Thyroid gland (tissue), 4 donors: ENCODE results near the gene RNF151.

ENCODE experiments used
- POLR2A ChIP-seq, 2 donors: fragments of 450-650 bp; IDR thresholded peaks; one replicate each; pipeline ENCODE4 v1.6.1; 2017; ENCODE audit warnings: antibody characterized with exemption in 2 of 2, mild to moderate bottlenecking in 2 of 2, moderate library complexity in 1 of 2
- TF ChIP-seq, protein P1 (sequence below), 6 experiments: fragments of 200-600 bp in 3 of 6; fragments of 450-650 bp in 3 of 6; sonication (generic) in 3 of 6; IDR thresholded peaks; one replicate each; pipeline ENCODE4 v1.5.1; 2016 to 2019; ENCODE audit warnings: antibody characterized with exemption in 6 of 6, mild to moderate bottlenecking in 2 of 6, inconsistent platforms in 1 of 6, moderate library complexity in 1 of 6

DNA sequence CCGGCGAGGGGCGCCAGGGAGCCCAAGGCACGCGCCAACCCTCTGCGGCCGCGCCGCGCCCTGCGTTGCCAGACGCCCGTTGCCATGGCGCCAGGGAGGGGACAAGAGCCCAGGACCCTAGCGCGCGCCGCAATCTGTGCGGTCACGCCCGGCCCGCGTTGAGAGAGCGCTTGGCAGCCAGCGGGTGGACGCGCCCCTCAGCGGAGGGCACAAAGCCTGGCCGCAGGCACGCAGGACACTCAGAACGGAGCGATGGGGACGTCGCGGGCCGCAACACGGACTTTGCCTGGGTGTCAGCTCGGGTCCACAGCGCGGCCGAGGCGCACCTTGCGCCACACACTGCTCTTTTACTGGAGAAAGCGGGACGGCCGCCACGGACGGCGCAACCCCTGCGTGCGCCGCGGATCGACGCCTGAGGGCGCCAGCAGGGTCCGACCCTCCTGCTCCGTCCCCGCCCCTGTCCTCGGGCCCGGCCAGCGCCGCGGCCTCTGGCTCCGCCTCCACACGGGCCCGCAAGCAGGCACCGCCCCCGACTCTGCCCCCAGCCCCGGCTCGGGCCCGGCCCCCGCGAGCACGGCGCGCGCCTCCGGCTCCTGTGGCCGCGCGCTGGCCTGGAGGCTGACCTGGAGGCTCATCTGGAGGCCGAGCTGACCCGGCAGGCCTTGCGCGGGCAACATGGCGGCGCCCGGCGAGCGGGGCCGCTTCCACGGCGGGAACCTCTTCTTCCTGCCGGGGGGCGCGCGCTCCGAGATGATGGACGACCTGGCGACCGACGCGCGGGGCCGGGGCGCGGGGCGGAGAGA is 17.1 kb downstream of the RNF151 start, which contains the start of gene GFER:
- TF ChIP-seq, protein P1, sequence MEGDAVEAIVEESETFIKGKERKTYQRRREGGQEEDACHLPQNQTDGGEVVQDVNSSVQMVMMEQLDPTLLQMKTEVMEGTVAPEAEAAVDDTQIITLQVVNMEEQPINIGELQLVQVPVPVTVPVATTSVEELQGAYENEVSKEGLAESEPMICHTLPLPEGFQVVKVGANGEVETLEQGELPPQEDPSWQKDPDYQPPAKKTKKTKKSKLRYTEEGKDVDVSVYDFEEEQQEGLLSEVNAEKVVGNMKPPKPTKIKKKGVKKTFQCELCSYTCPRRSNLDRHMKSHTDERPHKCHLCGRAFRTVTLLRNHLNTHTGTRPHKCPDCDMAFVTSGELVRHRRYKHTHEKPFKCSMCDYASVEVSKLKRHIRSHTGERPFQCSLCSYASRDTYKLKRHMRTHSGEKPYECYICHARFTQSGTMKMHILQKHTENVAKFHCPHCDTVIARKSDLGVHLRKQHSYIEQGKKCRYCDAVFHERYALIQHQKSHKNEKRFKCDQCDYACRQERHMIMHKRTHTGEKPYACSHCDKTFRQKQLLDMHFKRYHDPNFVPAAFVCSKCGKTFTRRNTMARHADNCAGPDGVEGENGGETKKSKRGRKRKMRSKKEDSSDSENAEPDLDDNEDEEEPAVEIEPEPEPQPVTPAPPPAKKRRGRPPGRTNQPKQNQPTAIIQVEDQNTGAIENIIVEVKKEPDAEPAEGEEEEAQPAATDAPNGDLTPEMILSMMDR (IDR thresholded peaks at IDR 0.05) = peak in 3 of 6 experiments; percentile 17 to 42 (median 32)
- peak in 1 of 2 donors; percentile 54 for TF ChIP-seq POLR2A (IDR thresholded peaks at IDR 0.05)
